Measurements from ENCODE around the gene WIZ. TPM values are rescaled to one million over a fixed set of nuclear protein-coding genes. Genes with fewer than 3 reads are reported as not detected.

Gene WIZ
- total and polyA plus RNA-seq, 10 of the 15 experiments (the other 5 are each of a cell fraction or from before 2014, with no cell fraction given) = 0.10 to 26.7 (median 2.7) TPM

DNA sequence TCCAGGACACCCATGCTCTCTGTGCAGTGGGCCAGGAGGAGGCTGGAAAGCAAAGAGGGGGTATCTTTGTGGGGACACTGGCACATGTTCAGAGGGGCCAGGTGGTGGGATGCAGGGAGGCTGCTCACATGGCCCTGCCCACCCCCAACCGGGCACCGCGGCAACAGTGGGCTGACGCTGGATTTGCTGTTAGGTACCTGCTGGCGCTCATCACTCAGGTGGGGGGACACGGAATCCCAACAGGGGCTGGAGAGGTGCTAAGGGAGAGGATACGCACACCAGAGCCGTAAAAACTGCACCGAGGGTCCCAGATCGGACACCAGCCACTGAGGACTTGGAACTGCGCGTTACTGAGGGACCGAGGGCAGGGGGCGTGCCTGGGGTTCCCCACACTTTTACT, 50.1 kb downstream of the WIZ start (continued):
- TF ChIP-seq, protein P1, sequence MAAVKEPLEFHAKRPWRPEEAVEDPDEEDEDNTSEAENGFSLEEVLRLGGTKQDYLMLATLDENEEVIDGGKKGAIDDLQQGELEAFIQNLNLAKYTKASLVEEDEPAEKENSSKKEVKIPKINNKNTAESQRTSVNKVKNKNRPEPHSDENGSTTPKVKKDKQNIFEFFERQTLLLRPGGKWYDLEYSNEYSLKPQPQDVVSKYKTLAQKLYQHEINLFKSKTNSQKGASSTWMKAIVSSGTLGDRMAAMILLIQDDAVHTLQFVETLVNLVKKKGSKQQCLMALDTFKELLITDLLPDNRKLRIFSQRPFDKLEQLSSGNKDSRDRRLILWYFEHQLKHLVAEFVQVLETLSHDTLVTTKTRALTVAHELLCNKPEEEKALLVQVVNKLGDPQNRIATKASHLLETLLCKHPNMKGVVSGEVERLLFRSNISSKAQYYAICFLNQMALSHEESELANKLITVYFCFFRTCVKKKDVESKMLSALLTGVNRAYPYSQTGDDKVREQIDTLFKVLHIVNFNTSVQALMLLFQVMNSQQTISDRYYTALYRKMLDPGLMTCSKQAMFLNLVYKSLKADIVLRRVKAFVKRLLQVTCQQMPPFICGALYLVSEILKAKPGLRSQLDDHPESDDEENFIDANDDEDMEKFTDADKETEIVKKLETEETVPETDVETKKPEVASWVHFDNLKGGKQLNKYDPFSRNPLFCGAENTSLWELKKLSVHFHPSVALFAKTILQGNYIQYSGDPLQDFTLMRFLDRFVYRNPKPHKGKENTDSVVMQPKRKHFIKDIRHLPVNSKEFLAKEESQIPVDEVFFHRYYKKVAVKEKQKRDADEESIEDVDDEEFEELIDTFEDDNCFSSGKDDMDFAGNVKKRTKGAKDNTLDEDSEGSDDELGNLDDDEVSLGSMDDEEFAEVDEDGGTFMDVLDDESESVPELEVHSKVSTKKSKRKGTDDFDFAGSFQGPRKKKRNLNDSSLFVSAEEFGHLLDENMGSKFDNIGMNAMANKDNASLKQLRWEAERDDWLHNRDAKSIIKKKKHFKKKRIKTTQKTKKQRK (IDR thresholded peaks at IDR 0.05; ENCODE audit: low read depth, low read length) = no peak
- TF ChIP-seq EGR1 (IDR thresholded peaks at IDR 0.05; ENCODE audit: borderline replicate concordance in 1 of 2, low read depth in 2 of 2, low read length in 2 of 2) = no peak

DNA sequence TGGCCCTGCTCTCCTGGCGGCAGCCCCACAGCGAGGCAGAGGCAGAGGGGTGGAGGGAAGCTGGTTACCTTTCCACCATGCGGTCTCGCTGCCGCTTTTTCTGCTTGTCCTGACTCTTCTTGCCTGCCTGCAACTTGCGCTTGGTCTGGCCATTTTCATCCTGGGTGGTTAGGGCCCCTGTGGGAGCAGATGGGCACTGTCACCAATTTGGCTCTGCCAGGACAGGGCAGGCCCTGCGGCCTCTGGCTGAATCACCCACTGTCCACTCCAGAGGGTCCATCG, 50.6 kb downstream of the WIZ start:
- H4K20me1 ChIP-seq (ENCODE audit: control insufficient read depth, insufficient read depth) = peaks cover 10% of the 10 kb centered on the region; the same call in 1 of the 2 replicates
- in situ Hi-C loops (cut with MboI) (no loop called here), intact Hi-C loops (cut with micrococcal nuclease; ENCODE audit: unreplicated experiment) (no loop called here)
- H3K4me3 ChIP-seq = no peak overlapping the region
- SMC1A ChIA-PET (ENCODE audit: uncharacterized antibody, unreplicated experiment) = no interaction called here
- no peaks in the 10 kb centered on the region for H3K4me1 ChIP-seq (ENCODE audit: control insufficient read depth, insufficient read depth, low read length)
- H3K9ac ChIP-seq (ENCODE audit: control insufficient read depth, insufficient read depth, low read length) = no peak overlapping the region
- CTCF ChIA-PET = no interaction called here
- H2AFZ ChIP-seq (ENCODE audit: control insufficient read depth, low read depth, low read length) = no peak overlapping the region
- no peaks in the 10 kb centered on the region for H3K9me3 ChIP-seq (replicated peaks; ENCODE audit: control insufficient read depth, insufficient read depth, low read length)
- H3K27me3 ChIP-seq (replicated peaks in 1 of 2; ENCODE audit: control insufficient read depth in 2 of 2, insufficient read depth in 2 of 2, low read length in 1 of 2) = no peaks in the 10 kb centered on the region
- peaks cover 11% of the 10 kb centered on the region for H3K79me2 ChIP-seq (ENCODE audit: control insufficient read depth, insufficient read depth, low read length)
- BruUV-seq (replicated peaks) = no TSS peak
- 77% methylated on average over 8 of the region's 8 CpGs for WGBS (ENCODE audit: insufficient coverage, insufficient replicate concordance, low lambda C conversion rate, missing lambda C conversion rate)
- ATAC-seq (no peak), FAIRE-seq (no peak), DNase-seq (ENCODE audit: low read depth, low spot score) (no peak)
- H3K4me2 ChIP-seq (ENCODE audit: control insufficient read depth, insufficient read depth) = no peak overlapping the region
- TF ChIP-seq TARDBP (IDR thresholded peaks at IDR 0.05; ENCODE audit: borderline replicate concordance) (no peak), RAD21 (IDR thresholded peaks at IDR 0.05; ENCODE audit: insufficient read depth, low read depth, low read length) (no peak), FOS (IDR thresholded peaks at IDR 0.05; ENCODE audit: borderline replicate concordance, extremely low read depth, insufficient read length) (no peak), ZNF274 (IDR thresholded peaks at IDR 0.05; ENCODE audit: insufficient read depth, insufficient read length) (no peak), SREBF1 (IDR thresholded peaks at IDR 0.05; ENCODE audit: low read length) (no peak), DPF2 (IDR thresholded peaks at IDR 0.05) (no peak), SP1 (IDR thresholded peaks at IDR 0.05; ENCODE audit: low read depth, low read length) (no peak)
- TF ChIP-seq, protein P2, sequence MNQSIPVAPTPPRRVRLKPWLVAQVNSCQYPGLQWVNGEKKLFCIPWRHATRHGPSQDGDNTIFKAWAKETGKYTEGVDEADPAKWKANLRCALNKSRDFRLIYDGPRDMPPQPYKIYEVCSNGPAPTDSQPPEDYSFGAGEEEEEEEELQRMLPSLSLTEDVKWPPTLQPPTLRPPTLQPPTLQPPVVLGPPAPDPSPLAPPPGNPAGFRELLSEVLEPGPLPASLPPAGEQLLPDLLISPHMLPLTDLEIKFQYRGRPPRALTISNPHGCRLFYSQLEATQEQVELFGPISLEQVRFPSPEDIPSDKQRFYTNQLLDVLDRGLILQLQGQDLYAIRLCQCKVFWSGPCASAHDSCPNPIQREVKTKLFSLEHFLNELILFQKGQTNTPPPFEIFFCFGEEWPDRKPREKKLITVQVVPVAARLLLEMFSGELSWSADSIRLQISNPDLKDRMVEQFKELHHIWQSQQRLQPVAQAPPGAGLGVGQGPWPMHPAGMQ (IDR thresholded peaks at IDR 0.05; ENCODE audit: borderline replicate concordance) = no peak
- RAD21 ChIA-PET (ENCODE audit: unreplicated experiment) = no interaction called here
- H3K27ac ChIP-seq (ENCODE audit: control insufficient read depth, insufficient read depth) = no peak overlapping the region
- H3K36me3 ChIP-seq (ENCODE audit: control insufficient read depth in 2 of 2, insufficient read depth in 2 of 2, low read length in 1 of 2) = peaks cover 24 to 65% of the 10 kb centered on the region in 2 experiments
- POLR2A ChIA-PET = no interaction called here
